ENCODE data around the gene SVIL. TPM values are rescaled to one million over a fixed set of nuclear protein-coding genes. Genes with fewer than 3 reads are reported as not detected.
"Not testable (repeated sequence)": the region's sequence is repeated elsewhere in the genome, so short reads cannot be mapped to it uniquely, and the experiment has no call there.

SVIL gene
- polyA plus RNA-seq, 1 experiment: 47.9 TPM

DNA sequence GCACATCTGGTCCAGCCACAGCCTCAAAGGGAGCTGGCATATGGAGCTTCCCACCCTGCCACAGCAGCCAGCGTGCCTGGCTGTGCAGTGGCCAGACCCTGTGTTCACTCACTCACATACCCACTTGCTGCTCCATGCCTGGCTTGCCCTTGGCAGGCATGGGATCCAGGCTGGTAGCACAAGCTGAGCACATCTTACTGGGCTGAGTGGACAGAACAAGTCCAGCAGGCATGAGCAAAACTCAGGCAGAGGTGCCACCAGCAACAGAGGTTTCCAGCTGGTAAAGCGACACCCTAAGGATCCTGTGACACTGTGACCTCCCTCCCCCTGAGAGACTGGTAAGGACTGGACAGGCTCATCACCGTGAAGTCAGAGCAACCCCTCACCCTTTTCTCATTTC is 25.1 kb downstream of the SVIL start:
- Histone ChIP-seq H3K4me3 (ENCODE audit: low read depth, low read length) (no peak overlapping the region), H3K9me3 (ENCODE audit: control insufficient read depth, insufficient read depth, low read length) (peaks cover 20% of the 10 kb centered on the region), H3K27me3 (ENCODE audit: control insufficient read depth, insufficient read depth, low read length) (no peaks in the 10 kb centered on the region), H3K27ac (ENCODE audit: low read depth, low read length) (no peak overlapping the region)
- CTCF ChIA-PET: interaction anchor here (0.6 to 3.3 kb wide), 3 partner anchors 14 to 44 kb away, joined by 3 to 13 read pairs (median 3); no protein-coding TSS in a partner anchor
- TF ChIP-seq, protein P1, sequence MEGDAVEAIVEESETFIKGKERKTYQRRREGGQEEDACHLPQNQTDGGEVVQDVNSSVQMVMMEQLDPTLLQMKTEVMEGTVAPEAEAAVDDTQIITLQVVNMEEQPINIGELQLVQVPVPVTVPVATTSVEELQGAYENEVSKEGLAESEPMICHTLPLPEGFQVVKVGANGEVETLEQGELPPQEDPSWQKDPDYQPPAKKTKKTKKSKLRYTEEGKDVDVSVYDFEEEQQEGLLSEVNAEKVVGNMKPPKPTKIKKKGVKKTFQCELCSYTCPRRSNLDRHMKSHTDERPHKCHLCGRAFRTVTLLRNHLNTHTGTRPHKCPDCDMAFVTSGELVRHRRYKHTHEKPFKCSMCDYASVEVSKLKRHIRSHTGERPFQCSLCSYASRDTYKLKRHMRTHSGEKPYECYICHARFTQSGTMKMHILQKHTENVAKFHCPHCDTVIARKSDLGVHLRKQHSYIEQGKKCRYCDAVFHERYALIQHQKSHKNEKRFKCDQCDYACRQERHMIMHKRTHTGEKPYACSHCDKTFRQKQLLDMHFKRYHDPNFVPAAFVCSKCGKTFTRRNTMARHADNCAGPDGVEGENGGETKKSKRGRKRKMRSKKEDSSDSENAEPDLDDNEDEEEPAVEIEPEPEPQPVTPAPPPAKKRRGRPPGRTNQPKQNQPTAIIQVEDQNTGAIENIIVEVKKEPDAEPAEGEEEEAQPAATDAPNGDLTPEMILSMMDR (IDR thresholded peaks at IDR 0.05; ENCODE audit: low read depth, low read length): no peak
- POLR2A ChIA-PET: no interaction called here
- no peak for DNase-seq (ENCODE audit: low read depth, low spot score)

DNA sequence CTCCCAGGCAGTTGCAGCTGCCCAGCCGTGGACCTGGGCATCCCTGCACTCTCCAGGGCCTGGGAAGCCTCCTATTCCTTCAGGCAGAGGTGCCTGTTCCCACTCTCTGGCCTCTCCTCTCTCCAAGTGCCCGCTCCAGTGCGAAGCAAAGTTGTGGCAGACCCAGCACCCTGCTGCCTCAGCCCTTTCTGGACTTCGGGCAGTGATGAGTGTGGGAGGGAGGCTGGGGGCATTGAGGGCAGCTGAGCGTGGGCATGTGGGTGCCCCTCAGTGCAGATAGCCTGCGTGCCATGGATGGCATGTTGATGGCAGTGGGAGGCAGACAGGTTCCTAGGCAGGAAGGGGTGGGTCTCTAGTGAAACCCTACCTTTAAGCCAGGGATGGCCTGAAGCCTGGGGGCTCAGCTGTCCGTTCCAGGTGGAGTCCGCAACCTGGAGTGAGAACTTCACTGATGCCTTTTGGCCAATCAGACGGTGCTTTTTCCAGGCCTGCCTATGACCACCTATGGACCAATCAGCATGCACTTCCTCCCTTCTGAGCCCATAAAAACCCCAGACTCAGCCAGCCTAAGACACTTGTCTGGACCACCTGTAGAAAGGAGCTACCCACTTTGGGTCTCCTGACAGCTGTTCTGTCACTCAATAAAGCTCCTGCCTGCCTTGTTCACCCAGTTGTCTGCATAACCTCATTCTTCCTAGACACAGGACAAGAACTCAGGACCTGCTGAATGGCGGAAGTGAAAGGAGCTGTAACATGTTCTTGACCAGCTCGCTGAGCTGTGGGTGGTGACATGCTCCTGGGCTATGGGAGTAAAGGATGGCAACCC is 26.1 kb downstream of the SVIL start:
- H3K27me3 ChIP-seq (ENCODE audit: control insufficient read depth, insufficient read depth, low read length): no peaks in the 10 kb centered on the region
- no peak overlapping the region for H3K4me3 ChIP-seq (ENCODE audit: low read depth, low read length)
- CTCF ChIA-PET: interaction anchor here (1.0 to 1.1 kb wide), 2 partner anchors 15 to 19 kb away, joined by 3 to 5 read pairs; no protein-coding TSS in a partner anchor
- POLR2A ChIA-PET: no interaction called here
- DNase-seq (ENCODE audit: low read depth, low spot score): no peak
- TF ChIP-seq, protein P1 (IDR thresholded peaks at IDR 0.05; ENCODE audit: low read depth, low read length): no peak
- H3K27ac ChIP-seq (ENCODE audit: low read depth, low read length): no peak overlapping the region
- peaks cover 20% of the 10 kb centered on the region for H3K9me3 ChIP-seq (ENCODE audit: control insufficient read depth, insufficient read depth, low read length)

DNA sequence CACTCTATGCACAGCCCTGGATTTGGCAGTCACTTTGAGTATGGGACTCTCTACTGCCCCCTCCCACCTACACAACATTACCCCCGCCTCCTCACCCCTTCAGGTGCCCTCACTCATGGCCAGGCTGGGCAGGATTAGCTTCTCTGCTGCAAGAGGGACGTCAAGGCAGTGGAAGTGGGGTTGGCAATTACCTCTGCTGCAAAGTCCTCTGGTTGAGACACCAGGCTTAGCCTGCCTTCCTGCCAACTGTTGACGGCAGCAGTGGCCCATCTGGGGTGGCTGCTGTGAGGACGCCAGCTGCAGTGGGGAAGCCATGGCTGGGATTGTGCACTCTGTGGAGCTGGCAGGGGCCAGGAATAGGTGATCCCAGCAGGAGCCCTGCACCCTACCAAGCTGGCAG is 26.7 kb downstream of the SVIL start:
- Histone ChIP-seq H3K4me3 (ENCODE audit: low read depth, low read length) (no peak overlapping the region), H3K9me3 (ENCODE audit: control insufficient read depth, insufficient read depth, low read length) (peaks cover 20% of the 10 kb centered on the region), H3K27me3 (ENCODE audit: control insufficient read depth, insufficient read depth, low read length) (no peaks in the 10 kb centered on the region), H3K27ac (ENCODE audit: low read depth, low read length) (no peak overlapping the region)
- POLR2A ChIA-PET: no interaction called here
- DNase-seq (ENCODE audit: low read depth, low spot score): no peak
- CTCF ChIA-PET: no interaction called here
- TF ChIP-seq, protein P1 (IDR thresholded peaks at IDR 0.05; ENCODE audit: low read depth, low read length): no peak

DNA sequence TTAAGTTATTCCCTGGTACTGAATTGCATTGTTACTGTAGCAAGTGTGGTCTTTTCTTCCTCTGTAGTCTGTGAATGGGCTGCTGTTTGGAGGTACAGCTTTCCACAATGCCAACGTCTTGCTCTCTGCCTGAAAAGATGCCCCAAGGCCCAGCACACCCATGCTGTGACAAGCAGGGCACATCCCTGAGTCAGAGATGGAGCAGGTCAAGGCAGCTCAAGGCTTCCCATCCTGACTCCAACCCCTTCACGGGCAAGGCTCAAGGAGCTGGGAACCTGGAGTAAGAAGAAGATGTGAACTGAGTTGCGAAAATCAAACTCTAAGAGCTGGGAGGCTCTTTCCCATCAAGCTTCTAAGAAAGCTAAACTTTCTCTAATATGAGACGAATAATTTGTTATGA is 27.2 kb downstream of the SVIL start:
- Histone ChIP-seq H3K4me3 (ENCODE audit: low read depth, low read length) (no peak overlapping the region), H3K27ac (ENCODE audit: low read depth, low read length) (no peak overlapping the region), H3K27me3 (ENCODE audit: control insufficient read depth, insufficient read depth, low read length) (no peaks in the 10 kb centered on the region), H3K9me3 (ENCODE audit: control insufficient read depth, insufficient read depth, low read length) (peaks cover 20% of the 10 kb centered on the region)
- DNase-seq (ENCODE audit: low read depth, low spot score): no peak
- ChIA-PET CTCF (no interaction called here), POLR2A (no interaction called here)
- TF ChIP-seq, protein P1 (IDR thresholded peaks at IDR 0.05; ENCODE audit: low read depth, low read length): no peak

DNA sequence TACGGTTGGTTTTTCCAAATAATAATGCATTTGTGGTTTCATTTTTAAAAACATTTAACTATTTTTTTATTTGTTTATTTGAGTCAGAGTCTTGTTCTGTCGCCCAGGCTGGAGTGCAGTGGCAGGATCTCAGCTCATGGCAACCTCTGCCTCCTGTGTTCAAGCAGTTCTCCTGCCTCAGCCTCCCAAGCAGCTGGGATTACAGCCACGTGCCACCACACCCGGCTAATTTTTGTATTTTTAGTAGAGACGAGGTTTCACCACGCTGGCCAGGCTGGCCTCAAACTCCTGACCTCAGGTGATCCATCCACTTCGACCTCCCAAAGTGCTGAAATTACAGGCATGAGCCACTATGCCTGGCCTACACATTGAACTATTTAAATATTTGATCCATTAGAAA is 28.1 kb downstream of the SVIL start:
- H3K27ac ChIP-seq (ENCODE audit: low read depth, low read length); DNase-seq (ENCODE audit: low read depth, low spot score); H3K4me3 ChIP-seq (ENCODE audit: low read depth, low read length); POLR2A ChIA-PET; CTCF ChIA-PET; H3K27me3 ChIP-seq (ENCODE audit: control insufficient read depth, insufficient read depth, low read length): not testable (repeated sequence)
- H3K9me3 ChIP-seq (ENCODE audit: control insufficient read depth, insufficient read depth, low read length): peaks cover 20% of the 10 kb centered on the region

All from AG04450 (cell line).